HT-29 (cell line): ENCODE measurements around the gene PPIP5K2. TPM values are rescaled to one million over a fixed set of nuclear protein-coding genes. Genes with fewer than 3 reads are reported as not detected.

ENCODE experiments used
- DNase-seq: peaks from one replicate; pipeline ENCODE4 v3.0.0-alpha.2; 2015; ENCODE audit warnings: low spot score
- total RNA-seq: library from RNA; depleted of rRNA; stranded (reverse); fragments of >200 nt; shearing (Covaris generic); gene quantifications from 2 replicates; pipeline ENCODE4 v1.2.3, GENCODE V29; 2014; rRNA removed

Gene PPIP5K2
- total RNA-seq, 1 experiment from 2014 or later: 11.0 TPM

GRCh38 chr5:103245761-103246160, 125.7 kb downstream of the PPIP5K2 start:
- no peak for DNase-seq

GRCh38 chr5:103247118-103247517, 127.0 kb downstream of the PPIP5K2 start:
- DNase-seq: no peak

DNA sequence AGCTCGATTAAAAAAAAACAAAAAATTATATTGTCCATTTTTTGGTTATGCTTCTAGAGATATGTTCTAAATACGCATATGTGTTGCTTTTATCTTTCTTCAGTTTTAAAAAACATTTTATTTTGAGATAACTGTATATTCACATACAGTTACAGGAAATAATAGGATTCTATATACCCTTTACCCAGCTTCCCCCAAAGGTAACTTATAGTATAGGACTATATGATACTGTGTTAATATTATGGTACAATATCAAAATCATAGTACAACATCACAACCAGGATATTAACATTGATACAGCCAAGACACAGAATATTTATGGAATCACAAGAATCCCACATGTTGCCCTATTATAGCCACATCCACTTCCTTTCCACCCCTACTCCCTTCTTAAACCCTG, 129.0 kb downstream of the PPIP5K2 start:
- no peak for DNase-seq

GRCh38 chr5:103254921-103255320, 134.8 kb downstream of the PPIP5K2 start:
- no peak for DNase-seq

DNA sequence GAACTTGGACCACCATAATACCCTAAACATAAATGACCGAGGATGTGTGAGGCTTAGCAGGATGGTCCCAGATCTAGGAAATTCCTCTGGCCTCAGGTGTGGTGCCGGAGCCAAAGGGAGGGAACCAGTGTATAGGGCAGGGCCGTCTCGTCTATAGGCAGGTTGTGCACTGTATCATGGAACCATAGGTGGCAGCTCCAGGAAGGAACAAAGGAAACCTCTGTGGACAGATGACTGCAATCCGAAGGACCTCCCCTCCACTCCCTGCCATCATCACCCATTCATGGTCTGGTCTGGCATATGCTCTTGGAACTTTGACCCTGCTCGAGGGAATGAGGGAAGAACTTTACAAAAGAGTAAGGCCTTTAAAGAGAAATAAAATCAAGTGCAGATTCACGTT, 135.6 kb downstream of the PPIP5K2 start:
- no peak for DNase-seq

DNA sequence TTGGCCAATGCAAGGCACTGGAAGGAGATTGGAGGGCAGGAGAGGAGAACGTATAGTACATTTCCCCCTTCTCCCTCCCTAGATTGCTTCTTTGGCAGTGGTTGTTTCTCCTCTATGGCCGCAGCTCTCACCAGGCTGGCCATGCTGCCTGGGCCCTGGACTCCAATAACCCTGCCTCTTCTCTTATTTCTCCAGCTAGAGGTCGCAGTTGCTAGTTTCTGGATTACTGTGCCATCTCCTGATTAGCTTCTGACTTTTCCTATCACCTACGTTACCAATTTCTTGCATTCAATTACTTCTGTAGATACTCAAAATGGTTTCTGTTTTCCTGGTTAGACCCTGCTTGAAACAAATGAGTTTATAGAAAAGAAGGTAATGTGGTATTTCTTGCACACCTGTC, 136.1 kb downstream of the PPIP5K2 start:
- DNase-seq: peak; percentile 29

- DNase-seq: peak; percentile 95
Measured at GRCh38 chr5:103258368-103258956, 138.4 kb downstream of the PPIP5K2 start, which contains the start of gene MACIR. Gene MACIR (plus strand): TSS chr5:103258763. CDS start chr5:103275920, 17,157 bp downstream.

- peak; percentile 76 for DNase-seq
Measured at GRCh38 chr5:103258957-103259704, 139.0 kb downstream of the PPIP5K2 start.

DNA sequence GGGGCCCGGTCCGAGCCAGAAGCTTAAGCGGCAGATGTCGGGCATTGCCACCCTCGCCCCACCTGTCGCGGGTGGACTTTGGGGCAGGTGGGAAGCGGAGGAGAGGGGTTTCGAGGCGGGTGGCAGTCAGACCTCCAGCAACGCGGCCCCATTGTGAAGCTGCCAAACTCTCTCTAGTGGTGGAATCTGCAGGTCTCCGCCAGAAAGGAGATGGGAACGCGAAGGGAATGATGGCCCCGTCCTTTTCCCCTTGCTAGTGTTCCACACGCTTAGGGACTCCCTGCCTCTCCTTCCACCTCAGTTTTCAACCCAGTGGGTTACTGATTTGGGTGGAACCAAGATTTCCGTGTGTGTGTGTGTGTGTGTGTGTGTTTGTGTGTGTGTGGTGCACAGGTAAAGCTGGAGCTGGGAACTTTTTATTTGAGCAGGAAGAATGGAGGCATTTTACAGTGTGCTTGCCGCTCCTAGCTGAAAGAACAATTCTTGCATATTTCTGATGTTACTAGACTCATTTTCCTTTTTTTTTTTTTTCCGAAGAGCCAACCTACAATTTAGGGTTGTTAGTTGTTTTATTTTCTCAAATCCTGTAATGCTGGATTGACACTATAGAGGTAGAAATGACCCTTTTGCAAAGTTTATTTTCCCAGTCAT, 139.7 kb downstream of the PPIP5K2 start:
- DNase-seq: no peak

DNA sequence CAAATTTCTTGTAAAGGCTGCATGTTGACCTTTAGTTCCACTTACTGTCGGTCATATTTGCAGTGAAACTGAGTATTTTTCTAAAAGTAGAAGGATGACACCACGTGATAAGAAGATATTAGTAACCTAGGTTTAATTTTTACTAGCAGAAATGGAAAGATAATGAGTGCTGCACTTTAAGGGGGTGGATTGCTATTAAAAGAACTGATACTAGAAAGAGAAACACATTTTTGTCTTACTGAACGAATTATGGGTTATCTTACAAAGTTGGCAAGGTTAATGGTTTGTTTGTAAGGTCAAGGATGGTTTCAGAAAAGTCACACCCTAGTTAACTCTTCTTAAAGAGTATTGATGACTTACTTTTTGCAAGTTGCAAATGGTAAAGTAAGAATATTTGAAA, 140.8 kb downstream of the PPIP5K2 start:
- DNase-seq: peak; percentile 27

Other genes starting within 250 kb of the PPIP5K2 start
- gene GIN1, start 163 bp upstream of the PPIP5K2 start, total RNA-seq: 1.6 TPM in 2 replicates
- gene MACIR, start 138.5 kb downstream of the PPIP5K2 start, total RNA-seq: 9.2 and 11.2 TPM in 2 replicates